ENCODE data around the gene OTOR. TPM values are rescaled to one million over a fixed set of nuclear protein-coding genes. Genes with fewer than 3 reads are reported as not detected.

The OTOR gene
- polyA plus RNA-seq, 1 donor = not detected

DNA sequence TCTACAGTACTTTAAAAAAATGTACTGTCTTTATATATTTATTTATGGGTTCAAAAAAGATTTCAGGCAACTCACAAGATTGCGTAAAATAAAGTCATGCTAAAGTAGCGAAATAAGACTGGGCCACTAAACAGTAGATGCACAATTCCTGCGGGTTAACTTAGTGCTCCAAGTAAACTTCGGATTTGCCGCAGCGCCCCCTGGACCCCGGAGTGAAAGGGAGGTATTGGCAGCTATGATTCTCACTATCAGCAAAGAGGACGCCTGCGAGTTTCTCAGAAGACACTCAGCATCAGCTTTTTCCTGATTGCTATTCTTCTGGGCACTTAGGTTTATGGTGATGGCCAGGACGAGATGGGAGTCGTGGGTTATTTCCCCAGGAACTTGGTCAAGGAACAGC, 1.4 kb downstream of the OTOR start:
- Histone ChIP-seq H3K4me3 (ENCODE audit: low read length) (no peak overlapping the region), H3K27me3 (ENCODE audit: control insufficient read depth, insufficient read depth, low read length) (no peaks in the 10 kb centered on the region), H3K36me3 (ENCODE audit: control insufficient read depth, insufficient read depth, low read length) (no peaks in the 10 kb centered on the region), H3K4me1 (ENCODE audit: control insufficient read depth, insufficient read depth, low read length) (no peaks in the 10 kb centered on the region), H3K27ac (ENCODE audit: low read length) (no peak overlapping the region), H3K9me3 (ENCODE audit: control insufficient read depth, low read depth, low read length) (no peaks in the 10 kb centered on the region)
- no CpG with 5 or more reads among the region's 11 CpGs for WGBS (ENCODE audit: insufficient coverage, low lambda C conversion rate)
- no peak for DNase-seq

DNA sequence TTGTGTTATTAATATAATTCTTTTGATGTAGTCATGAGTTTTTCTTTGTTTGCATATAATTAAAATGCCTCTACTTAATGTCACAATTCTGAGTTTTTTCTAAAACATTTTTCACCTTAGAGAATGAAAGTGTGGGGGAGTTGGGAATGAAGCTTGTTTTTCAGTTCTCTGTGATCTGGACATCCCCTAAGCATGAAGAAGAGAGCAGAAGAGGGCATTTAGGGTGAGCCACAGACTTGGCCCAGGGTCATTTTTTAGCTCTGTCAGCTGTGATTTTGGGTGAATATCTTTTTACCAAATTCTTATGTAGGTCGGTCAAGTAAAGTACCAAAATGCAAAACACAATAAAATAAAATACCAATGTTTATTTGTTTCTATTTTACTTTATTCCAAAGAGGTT, 3.9 kb downstream of the OTOR start:
- Histone ChIP-seq H3K4me3 (ENCODE audit: low read length) (no peak overlapping the region), H3K27me3 (ENCODE audit: control insufficient read depth, insufficient read depth, low read length) (no peaks in the 10 kb centered on the region), H3K9me3 (ENCODE audit: control insufficient read depth, low read depth, low read length) (no peaks in the 10 kb centered on the region), H3K4me1 (ENCODE audit: control insufficient read depth, insufficient read depth, low read length) (no peaks in the 10 kb centered on the region), H3K36me3 (ENCODE audit: control insufficient read depth, insufficient read depth, low read length) (no peaks in the 10 kb centered on the region), H3K27ac (ENCODE audit: low read length) (no peak overlapping the region)
- DNase-seq = no peak
- 82% methylated on average over 1 of the region's 1 CpG for WGBS (ENCODE audit: insufficient coverage, low lambda C conversion rate)

DNA sequence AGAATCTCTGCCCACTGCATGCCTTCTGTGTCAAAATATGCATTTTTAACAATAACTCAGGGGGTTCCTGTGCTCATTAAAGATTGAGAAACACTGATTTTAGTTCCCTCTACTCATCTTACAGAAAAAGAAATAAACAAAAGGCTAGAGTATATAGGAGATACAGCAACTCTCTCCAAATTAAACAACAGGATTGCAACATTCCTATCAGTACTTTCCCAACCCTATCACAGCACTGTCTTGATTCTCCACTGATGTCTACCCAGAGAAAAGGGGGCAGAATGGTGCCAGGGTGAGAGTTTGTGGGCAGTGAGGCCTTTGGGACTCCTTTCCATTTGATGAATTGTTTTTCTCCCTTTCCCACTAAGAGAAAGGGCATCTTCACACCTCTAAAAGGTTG, 4.7 kb downstream of the OTOR start:
- no peaks in the 10 kb centered on the region for H3K27me3 ChIP-seq (ENCODE audit: control insufficient read depth, insufficient read depth, low read length)
- H3K4me1 ChIP-seq (ENCODE audit: control insufficient read depth, insufficient read depth, low read length) = no peaks in the 10 kb centered on the region
- no peaks in the 10 kb centered on the region for H3K9me3 ChIP-seq (ENCODE audit: control insufficient read depth, low read depth, low read length)
- H3K36me3 ChIP-seq (ENCODE audit: control insufficient read depth, insufficient read depth, low read length) = no peaks in the 10 kb centered on the region
- no peak for DNase-seq
- H3K4me3 ChIP-seq (ENCODE audit: low read length) = no peak overlapping the region
- no peak overlapping the region for H3K27ac ChIP-seq (ENCODE audit: low read length)

GRCh38 chr20:16758454-16759180, 10.5 kb downstream of the OTOR start:
- H3K4me1 ChIP-seq (ENCODE audit: control insufficient read depth, insufficient read depth, low read length) = no peaks in the 10 kb centered on the region
- no peaks in the 10 kb centered on the region for H3K27me3 ChIP-seq (ENCODE audit: control insufficient read depth, insufficient read depth, low read length)
- WGBS (ENCODE audit: insufficient coverage, low lambda C conversion rate) = no CpG with 5 or more reads among the region's 2 CpGs
- no peaks in the 10 kb centered on the region for H3K36me3 ChIP-seq (ENCODE audit: control insufficient read depth, insufficient read depth, low read length)
- H3K27ac ChIP-seq (ENCODE audit: low read length) = no peak overlapping the region
- H3K9me3 ChIP-seq (ENCODE audit: control insufficient read depth, low read depth, low read length) = no peaks in the 10 kb centered on the region
- DNase-seq = no peak
- no peak overlapping the region for H3K4me3 ChIP-seq (ENCODE audit: low read length)

DNA sequence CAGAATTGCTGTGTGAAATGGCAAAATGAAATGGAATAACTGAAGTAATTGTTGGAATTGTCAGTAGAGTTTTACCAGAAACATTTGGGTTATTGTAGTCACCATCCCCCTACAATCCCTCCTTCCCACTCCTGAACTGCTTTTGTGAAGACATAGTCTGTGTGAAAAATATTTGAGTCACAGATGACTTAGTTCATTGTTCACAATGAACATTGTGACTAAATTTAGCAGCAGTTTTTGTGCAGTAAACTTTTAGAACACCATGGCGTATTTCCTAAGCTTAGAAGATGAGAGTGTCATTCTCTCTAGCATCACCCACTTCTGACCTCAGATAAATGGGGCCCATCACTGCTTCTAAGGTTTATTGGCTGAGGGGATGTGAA, 11.0 kb downstream of the OTOR start:
- H3K4me1 ChIP-seq (ENCODE audit: control insufficient read depth, insufficient read depth, low read length) = no peaks in the 10 kb centered on the region
- DNase-seq = no peak

DNA sequence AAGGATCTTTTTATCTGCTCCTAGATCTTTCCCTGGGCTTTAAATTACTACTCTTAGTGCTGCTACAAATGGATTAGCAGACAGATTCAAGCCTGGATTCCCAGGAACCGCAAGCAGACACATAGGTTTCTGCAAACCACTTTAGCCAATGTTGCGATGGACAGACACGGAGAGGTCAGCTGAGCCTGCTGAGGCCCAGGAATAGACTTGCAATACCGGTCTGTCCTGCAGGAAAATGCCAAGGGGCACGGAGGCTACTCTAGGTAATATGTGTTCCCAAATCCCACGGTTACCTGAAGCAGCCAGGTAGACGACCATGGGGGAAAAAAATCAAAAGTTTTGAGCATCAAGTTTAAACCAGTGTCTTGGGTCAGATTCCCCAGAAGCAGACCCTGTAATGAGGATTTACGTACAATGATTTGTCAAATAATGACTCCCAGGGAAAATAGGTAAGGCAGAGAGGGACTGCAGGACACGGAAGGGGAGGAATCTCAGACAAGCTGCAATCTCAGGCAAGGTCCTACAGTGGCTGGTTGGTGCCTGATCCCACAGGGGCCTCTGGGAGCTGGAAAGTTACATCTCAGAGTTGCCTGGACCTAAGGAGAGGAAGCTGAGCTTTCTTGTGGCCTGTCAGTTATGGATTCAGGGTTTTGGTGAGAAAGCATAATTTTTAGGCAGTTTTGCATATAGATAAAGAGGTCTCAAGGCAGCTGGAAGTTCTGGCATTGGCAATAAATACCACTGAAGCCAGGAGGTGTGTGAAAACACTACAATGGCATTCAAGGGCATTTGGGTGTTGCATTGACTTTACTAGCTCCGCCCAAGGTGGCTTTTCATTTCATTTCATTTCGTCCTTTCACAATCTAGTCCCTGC, 12.5 kb downstream of the OTOR start:
- no peak overlapping the region for H3K4me3 ChIP-seq (ENCODE audit: low read length)
- 0% methylated on average over 1 of the region's 11 CpGs for WGBS (ENCODE audit: insufficient coverage, low lambda C conversion rate)

More for the DNA sequence above, 11.0 kb downstream of the OTOR start:
- H3K4me3 ChIP-seq (ENCODE audit: low read length) = no peak overlapping the region
- no CpG with 5 or more reads among the region's 1 CpG for WGBS (ENCODE audit: insufficient coverage, low lambda C conversion rate)
- H3K36me3 ChIP-seq (ENCODE audit: control insufficient read depth, insufficient read depth, low read length) = no peaks in the 10 kb centered on the region
- no peaks in the 10 kb centered on the region for H3K9me3 ChIP-seq (ENCODE audit: control insufficient read depth, low read depth, low read length)
- H3K27me3 ChIP-seq (ENCODE audit: control insufficient read depth, insufficient read depth, low read length) = no peaks in the 10 kb centered on the region
- H3K27ac ChIP-seq (ENCODE audit: low read length) = no peak overlapping the region

DNA sequence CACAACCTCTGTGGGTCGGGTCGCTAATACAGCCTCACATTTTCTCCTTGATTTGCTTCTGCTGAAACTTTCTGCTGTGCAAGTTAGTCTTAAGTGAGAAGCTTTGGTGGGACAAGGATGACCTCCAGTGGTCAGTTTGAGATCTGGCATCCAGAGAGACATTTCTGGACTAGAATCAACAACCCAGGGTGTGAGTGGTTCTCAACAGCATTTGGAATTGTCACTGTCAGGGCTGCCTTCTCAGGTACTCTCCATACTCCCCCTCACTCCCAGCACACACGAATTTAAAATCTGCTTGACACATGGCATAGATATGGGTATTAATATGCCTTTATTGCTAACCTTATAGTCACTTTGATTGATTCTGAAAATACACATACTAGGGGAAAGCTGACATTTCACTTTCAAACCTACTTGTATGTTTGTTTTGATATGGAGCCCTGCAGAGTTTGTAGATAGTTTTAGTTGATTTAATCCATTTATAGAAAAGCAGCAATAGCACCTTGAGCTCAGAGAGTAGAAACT, 13.2 kb downstream of the OTOR start:
- WGBS (ENCODE audit: insufficient coverage, low lambda C conversion rate) = no CpG with 5 or more reads among the region's 3 CpGs
- H3K9me3 ChIP-seq (ENCODE audit: control insufficient read depth, low read depth, low read length) = no peaks in the 10 kb centered on the region
- peaks cover 2% of the 10 kb centered on the region for H3K27me3 ChIP-seq (ENCODE audit: control insufficient read depth, insufficient read depth, low read length)
- DNase-seq = peak; percentile 44 to 57
- no peaks in the 10 kb centered on the region for H3K4me1 ChIP-seq (ENCODE audit: control insufficient read depth, insufficient read depth, low read length)
- H3K27ac ChIP-seq (ENCODE audit: low read length) = no peak overlapping the region
- H3K4me3 ChIP-seq (ENCODE audit: low read length) = no peak overlapping the region
- H3K36me3 ChIP-seq (ENCODE audit: control insufficient read depth, insufficient read depth, low read length) = no peaks in the 10 kb centered on the region

More for the DNA sequence above, 12.5 kb downstream of the OTOR start:
- H3K9me3 ChIP-seq (ENCODE audit: control insufficient read depth, low read depth, low read length) = no peaks in the 10 kb centered on the region
- H3K4me1 ChIP-seq (ENCODE audit: control insufficient read depth, insufficient read depth, low read length) = no peaks in the 10 kb centered on the region
- no peak for DNase-seq
- H3K27me3 ChIP-seq (ENCODE audit: control insufficient read depth, insufficient read depth, low read length) = peaks cover under 1% of the 10 kb centered on the region
- H3K36me3 ChIP-seq (ENCODE audit: control insufficient read depth, insufficient read depth, low read length) = no peaks in the 10 kb centered on the region
- H3K27ac ChIP-seq (ENCODE audit: low read length) = no peak overlapping the region

GRCh38 chr20:16764560-16764959, 16.4 kb downstream of the OTOR start:
- peaks cover 2% of the 10 kb centered on the region for H3K27me3 ChIP-seq (ENCODE audit: control insufficient read depth, insufficient read depth, low read length)
- H3K9me3 ChIP-seq (ENCODE audit: control insufficient read depth, low read depth, low read length) = no peaks in the 10 kb centered on the region
- WGBS (ENCODE audit: insufficient coverage, low lambda C conversion rate) = 80% methylated on average over 1 of the region's 4 CpGs
- H3K27ac ChIP-seq (ENCODE audit: low read length) = no peak overlapping the region
- DNase-seq = no peak
- no peaks in the 10 kb centered on the region for H3K4me1 ChIP-seq (ENCODE audit: control insufficient read depth, insufficient read depth, low read length)
- H3K36me3 ChIP-seq (ENCODE audit: control insufficient read depth, insufficient read depth, low read length) = no peaks in the 10 kb centered on the region
- H3K4me3 ChIP-seq (ENCODE audit: low read length) = no peak overlapping the region

DNA sequence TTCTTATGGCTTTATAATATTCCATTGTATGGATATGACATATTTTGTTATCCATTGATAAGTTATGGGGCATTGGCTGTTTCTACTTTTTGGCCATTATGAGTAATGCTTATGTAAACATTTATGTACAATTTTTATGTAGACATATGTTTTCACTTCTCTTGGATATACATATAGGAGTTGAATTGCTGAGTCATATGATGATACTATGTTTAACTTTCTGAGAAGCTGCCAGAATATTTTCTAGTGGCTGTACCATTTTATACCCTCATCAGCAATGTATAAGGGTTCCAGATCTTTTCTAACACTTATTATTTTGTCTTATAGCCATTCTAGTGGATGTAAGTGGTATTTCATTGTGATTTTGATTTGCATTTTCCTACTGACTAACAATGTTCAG, 23.1 kb downstream of the OTOR start:
- H3K27ac ChIP-seq (ENCODE audit: low read length) = no peak overlapping the region
- H3K9me3 ChIP-seq (ENCODE audit: control insufficient read depth, low read depth, low read length) = no peaks in the 10 kb centered on the region
- no peaks in the 10 kb centered on the region for H3K36me3 ChIP-seq (ENCODE audit: control insufficient read depth, insufficient read depth, low read length)
- no peak overlapping the region for H3K4me3 ChIP-seq (ENCODE audit: low read length)
- DNase-seq = no peak
- no peaks in the 10 kb centered on the region for H3K27me3 ChIP-seq (ENCODE audit: control insufficient read depth, insufficient read depth, low read length)
- H3K4me1 ChIP-seq (ENCODE audit: control insufficient read depth, insufficient read depth, low read length) = no peaks in the 10 kb centered on the region

- no peaks in the 10 kb centered on the region for H3K4me1 ChIP-seq (ENCODE audit: control insufficient read depth, insufficient read depth, low read length)
- WGBS (ENCODE audit: insufficient coverage, low lambda C conversion rate) = 100% methylated on average over 1 of the region's 1 CpG
- DNase-seq = no peak
- H3K27me3 ChIP-seq (ENCODE audit: control insufficient read depth, insufficient read depth, low read length) = no peaks in the 10 kb centered on the region
- H3K9me3 ChIP-seq (ENCODE audit: control insufficient read depth, low read depth, low read length) = no peaks in the 10 kb centered on the region
- H3K36me3 ChIP-seq (ENCODE audit: control insufficient read depth, insufficient read depth, low read length) = no peaks in the 10 kb centered on the region
- no peak overlapping the region for H3K4me3 ChIP-seq (ENCODE audit: low read length)
- H3K27ac ChIP-seq (ENCODE audit: low read length) = no peak overlapping the region
Measured at GRCh38 chr20:16775961-16776360, 27.8 kb downstream of the OTOR start.
